Left ventricle myocardium inferior (tissue), 1 donor: Measurements from ENCODE around the gene TMEM60. TPM values are rescaled to one million over a fixed set of nuclear protein-coding genes. Genes with fewer than 3 reads are reported as not detected.

Source experiments
- DNase-seq: peaks from one replicate; pipeline ENCODE4 v3.0.0-alpha.2; 2020
- H3K27ac ChIP-seq: fragments of 200-600 bp; replicated peaks from 2 replicates; pipeline ENCODE4 v1.8.0; 2021
- H3K27me3 ChIP-seq: fragments of 200-600 bp; 2 replicates; pipeline ENCODE4 v1.8.0; 2021; ENCODE audit warnings: low read depth
- H3K36me3 ChIP-seq: fragments of 200-600 bp; 2 replicates; pipeline ENCODE4 v1.8.0; 2021
- H3K4me1 ChIP-seq: fragments of 200-600 bp; 2 replicates; pipeline ENCODE4 v1.8.0; 2021
- H3K4me3 ChIP-seq: fragments of 200-600 bp; 2 replicates; pipeline ENCODE4 v1.8.0; 2021; ENCODE audit warnings: mild to moderate bottlenecking, moderate library complexity
- H3K9me3 ChIP-seq: fragments of 200-600 bp; replicated peaks from 2 replicates; pipeline ENCODE4 v1.8.0; 2021
- CTCF ChIP-seq: fragments of 200-600 bp; IDR thresholded peaks from 2 replicates; pipeline ENCODE4 v1.8.0; 2021; ENCODE audit warnings: antibody characterized with exemption, mild to moderate bottlenecking, borderline replicate concordance
- intact Hi-C: fragments of 100-400 bp; cut with micrococcal nuclease; formaldehyde crosslinking; loops from one replicate; pipeline ENCODE4 v1.11.0; 2022
- total RNA-seq: library from RNA; stranded (reverse); fragmentation: NEBNext Ultra II Directional; extraction: Animal tissue kit (Norgen Biotek cat#: 25700); gene quantifications from one replicate; pipeline ENCODE4 v1.2.1, GENCODE V29; 2021
- donor health status: DM: no; HTN: yes; CAD: no; lungs with severe emphysema.

TMEM60 gene
- total RNA-seq, 1 donor from 2014 or later: 8.2 TPM

GRCh38 chr7:77794000-77794399, 4.2 kb downstream of the TMEM60 start:
- Histone ChIP-seq H3K36me3 (peaks cover 15% of the 10 kb centered on the region), H3K4me3 (no peak overlapping the region), H3K9me3 (no peaks in the 10 kb centered on the region), H3K27me3 (no peaks in the 10 kb centered on the region), H3K4me1 (peaks cover 47% of the 10 kb centered on the region), H3K27ac (peak overlapping the region; percentile 17)
- no peak for DNase-seq
- intact Hi-C loops: no loop called here
- TF ChIP-seq CTCF: no peak

GRCh38 chr7:77791956-77792355, 6.3 kb downstream of the TMEM60 start:
- no peaks in the 10 kb centered on the region for H3K27me3 ChIP-seq
- no peaks in the 10 kb centered on the region for H3K9me3 ChIP-seq
- no peak for DNase-seq
- peaks cover 31% of the 10 kb centered on the region for H3K4me1 ChIP-seq
- no peak overlapping the region for H3K27ac ChIP-seq
- peaks cover 15% of the 10 kb centered on the region for H3K36me3 ChIP-seq
- intact Hi-C loops: no loop called here
- no peak for TF ChIP-seq CTCF
- H3K4me3 ChIP-seq: no peak overlapping the region

- Histone ChIP-seq H3K4me3 (no peak overlapping the region), H3K4me1 (peaks cover 24% of the 10 kb centered on the region), H3K27ac (no peak overlapping the region), H3K9me3 (no peaks in the 10 kb centered on the region), H3K36me3 (peaks cover 15% of the 10 kb centered on the region), H3K27me3 (no peaks in the 10 kb centered on the region)
- TF ChIP-seq CTCF: no peak
- no peak for DNase-seq
- intact Hi-C loops: no loop called here
These were observed 6.9 kb downstream of the TMEM60 start for GRCh38 chr7:77791336-77791735.

- Histone ChIP-seq H3K4me1 (peaks cover 16% of the 10 kb centered on the region), H3K27me3 (no peaks in the 10 kb centered on the region), H3K36me3 (no peaks in the 10 kb centered on the region), H3K9me3 (no peaks in the 10 kb centered on the region), H3K4me3 (no peak overlapping the region), H3K27ac (no peak overlapping the region)
- intact Hi-C loops: no loop called here
- TF ChIP-seq CTCF: no peak
- no peak for DNase-seq
These were observed 9.8 kb downstream of the TMEM60 start for GRCh38 chr7:77788327-77788902.

GRCh38 chr7:77786741-77787140, 11.5 kb downstream of the TMEM60 start:
- intact Hi-C loops: no loop called here

More at GRCh38 chr7:77786741-77787140, 11.5 kb downstream of the TMEM60 start:
- Histone ChIP-seq H3K4me1 (peaks cover 10% of the 10 kb centered on the region), H3K27ac (no peak overlapping the region), H3K36me3 (peaks cover 5% of the 10 kb centered on the region), H3K27me3 (no peaks in the 10 kb centered on the region), H3K9me3 (no peaks in the 10 kb centered on the region), H3K4me3 (no peak overlapping the region)
- DNase-seq: no peak
- no peak for TF ChIP-seq CTCF
